Colon (tissue), 2 donors: ENCODE data around the gene PCOLCE2.
"Not testable (repeated sequence)": the region's sequence is repeated elsewhere in the genome, so short reads cannot be mapped to it uniquely, and the experiment has no call there.

Source experiments
- FAIRE-seq: peaks from 2 replicates; lab custom pipeline; 2012; peaks lifted over from hg19 to GRCh38; lab: Jason Lieb, UNC
- donor health status: control.
- donor health status: control.

PCOLCE2 gene

DNA sequence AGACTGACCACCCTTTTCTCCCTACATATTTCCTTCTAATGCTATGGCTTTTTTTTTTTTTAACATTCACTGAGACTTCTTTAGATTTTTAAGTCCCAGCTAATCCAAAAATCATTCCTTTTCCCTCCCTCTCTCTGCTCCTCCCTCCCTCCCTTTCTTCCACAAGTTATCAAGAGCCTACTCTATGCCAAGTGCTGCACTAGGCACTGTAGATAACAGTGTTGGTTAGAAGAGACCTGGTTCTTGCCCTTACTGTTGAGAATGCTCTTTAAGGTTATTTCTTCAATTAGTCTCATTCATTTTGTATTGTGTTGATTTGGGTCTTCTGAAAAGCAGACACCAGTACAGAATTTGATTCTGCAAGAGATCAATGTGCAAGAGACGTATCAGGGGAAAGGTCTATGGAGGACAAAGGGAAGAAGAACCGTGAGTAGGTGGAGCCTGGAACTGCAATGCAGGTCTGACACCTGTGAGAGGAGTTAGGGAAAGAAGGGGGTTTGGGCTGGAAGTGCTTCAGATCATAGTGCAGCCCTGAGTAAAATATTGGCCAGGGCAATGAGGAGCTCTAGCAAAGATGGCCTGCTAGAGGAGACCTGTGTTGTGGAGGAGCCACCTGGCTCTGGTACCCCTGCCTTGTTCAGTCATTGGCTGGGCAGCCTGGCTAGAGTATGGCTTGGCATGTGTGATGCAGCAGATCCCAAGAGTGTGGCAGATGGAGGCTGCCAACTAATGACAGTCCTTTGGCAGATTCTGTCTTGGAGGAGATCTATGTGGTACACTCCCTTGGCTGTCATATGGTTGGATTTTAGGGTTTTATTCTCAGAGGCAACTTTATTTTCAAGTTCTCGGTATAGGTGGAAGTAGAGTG, 9.7 kb upstream of the PCOLCE2 start:
- no peak for FAIRE-seq

DNA sequence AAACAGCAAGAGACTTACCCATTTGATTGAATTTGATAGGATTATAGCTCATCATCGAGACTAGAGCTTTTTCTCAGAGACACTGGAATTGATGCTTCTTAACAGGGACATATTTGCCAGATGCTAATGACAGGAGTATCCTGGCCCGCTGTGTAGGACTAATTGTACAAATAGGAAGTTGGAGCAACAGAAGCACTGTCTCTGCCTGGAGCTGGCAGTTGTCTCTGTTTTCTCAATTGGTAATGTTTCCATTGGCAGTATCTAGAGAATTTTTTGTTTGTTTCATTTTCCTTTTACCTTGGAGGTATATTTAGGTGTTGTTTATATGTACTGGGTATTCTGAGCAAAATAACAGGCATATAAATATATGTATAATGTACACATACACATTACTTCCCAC, 8.9 kb upstream of the PCOLCE2 start:
- no peak for FAIRE-seq

DNA sequence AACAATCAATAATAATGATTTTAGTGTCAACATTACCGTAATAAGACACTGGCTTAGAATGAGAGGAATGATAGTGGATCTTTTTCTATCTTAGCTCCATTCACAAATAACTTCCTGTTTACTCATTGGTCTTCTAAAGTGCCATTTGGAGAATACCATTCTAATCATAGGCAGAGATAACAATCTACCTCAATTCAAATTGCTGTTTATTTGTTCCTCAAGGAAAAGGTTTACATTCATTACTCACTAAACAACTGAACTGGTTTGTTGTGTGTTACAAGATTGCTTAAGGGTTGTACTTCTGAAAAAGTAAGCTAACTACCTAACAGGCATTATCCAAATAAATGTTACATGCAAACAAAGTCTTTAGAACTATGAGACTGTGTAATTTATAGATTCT, 8.1 kb upstream of the PCOLCE2 start:
- FAIRE-seq, result no peak

DNA sequence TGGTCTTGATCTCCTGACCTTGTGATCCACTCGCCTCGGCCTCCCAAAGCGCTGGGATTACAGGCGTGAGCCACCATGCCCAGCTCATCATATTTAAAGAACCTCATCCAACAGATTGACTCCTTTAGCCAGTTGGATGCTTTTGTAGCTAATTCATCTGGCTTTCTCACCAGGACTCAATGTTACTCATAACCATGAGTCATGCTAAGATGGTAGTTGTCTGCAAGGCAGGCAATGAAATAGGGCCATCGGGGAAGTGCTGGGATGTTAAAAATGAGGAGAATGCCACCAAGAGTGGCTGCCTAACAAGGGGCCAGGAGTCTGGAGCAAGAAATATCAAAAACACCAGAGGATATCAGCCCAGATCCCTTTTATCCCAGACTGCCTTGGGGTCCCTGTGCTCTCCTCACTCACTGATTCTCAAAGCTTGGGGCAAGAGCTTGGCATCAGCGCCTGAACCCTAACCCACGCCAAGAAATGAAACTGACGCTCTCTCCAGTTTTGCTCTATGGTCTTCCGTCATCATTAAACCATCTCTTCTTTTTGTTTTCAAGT, 7.4 kb upstream of the PCOLCE2 start:
- no peak for FAIRE-seq

DNA sequence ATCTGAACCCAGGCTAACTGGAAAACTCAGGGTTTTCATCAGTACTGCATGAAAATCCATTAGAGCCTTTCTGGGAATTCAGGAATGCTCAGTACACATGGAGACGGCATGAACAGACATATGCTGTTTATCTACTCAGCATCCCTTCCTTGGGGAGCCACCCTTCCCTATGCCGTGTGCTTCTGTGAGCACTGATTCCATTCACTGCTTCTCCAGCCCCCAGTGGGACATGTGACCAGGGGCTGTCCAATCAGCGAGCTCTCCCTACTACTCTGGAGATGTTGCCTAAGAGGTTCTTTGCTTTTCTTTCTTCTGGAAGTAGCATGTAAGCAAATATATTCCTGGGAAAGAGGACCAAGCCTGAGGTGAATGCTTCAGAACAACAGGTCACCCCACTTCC, 5.6 kb upstream of the PCOLCE2 start:
- no peak for FAIRE-seq

DNA sequence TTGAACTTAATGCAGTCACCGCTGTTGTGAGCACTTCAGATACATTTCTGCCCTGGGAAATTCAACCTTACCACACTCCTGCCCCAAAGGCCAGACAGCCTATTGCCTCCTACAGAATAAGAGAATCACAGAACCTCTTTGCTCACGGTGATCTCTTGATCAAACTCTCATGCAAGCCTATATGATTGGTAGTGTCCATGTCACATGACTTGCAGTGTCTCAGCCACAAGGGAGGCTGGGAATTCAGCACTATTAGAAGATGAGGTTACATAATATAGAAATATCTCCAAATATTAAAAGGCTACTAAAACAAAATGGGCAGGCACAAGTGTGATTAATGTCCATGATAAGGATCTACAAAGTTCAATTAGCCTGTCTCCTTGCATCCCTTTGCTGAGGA, 3.8 kb upstream of the PCOLCE2 start:
- no peak for FAIRE-seq

DNA sequence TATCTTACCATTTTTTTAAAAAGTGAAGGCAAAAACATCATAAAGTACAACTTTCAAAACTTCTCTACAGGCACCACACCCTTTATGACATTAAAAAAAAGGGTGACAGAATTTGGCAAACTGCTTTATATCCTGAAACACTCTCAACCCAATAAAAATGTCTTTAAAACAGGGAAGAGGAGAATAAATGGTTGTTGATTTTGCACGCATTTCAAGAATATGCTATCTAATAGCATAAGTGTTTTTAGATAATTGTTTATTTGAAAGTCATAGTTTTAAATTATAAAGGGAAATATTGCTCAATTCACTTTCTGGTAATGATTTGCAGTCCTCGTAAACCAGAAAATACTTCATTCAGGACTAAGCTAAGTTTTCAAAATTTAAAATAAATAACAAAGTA, 1.7 kb upstream of the PCOLCE2 start:
- FAIRE-seq, result no peak

DNA sequence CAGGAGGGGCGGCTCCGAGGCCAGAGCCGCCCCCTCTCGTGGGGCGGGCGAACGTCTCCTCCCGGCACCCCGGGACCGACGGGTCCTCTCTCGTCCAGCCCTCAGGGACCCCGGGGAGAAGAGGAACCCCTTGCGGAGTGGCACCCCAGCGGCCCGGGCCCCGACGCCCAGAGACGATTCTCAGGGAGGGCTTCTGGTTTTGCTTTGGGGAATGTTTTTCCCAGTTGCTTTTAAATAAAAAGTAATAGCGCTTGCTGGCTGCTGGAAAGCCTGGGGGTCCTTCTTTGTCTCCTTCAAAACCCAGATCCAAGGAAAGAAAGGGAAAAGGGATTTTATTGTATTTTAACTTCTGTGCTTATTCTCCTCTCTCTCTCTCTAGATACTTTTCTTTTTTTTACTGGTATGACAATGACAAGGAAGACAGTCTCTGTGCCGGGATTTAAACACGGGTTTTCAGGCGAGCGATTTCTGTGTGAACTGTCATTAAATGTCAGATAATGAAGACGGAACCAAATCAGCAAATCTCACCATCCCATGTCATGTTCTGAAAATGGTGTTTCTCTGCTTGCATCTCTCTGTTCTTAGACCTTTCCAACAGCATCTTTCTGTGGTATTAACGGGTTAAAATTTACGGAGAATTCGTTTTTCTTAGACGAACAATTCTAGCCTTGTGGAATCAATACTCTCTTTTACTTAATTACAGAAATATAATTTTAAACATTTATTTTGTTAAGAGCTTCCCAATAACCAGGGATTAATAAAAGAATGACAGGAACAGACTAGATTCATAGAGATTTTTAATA, 530 bp upstream of the PCOLCE2 start:
- no peak for FAIRE-seq

DNA sequence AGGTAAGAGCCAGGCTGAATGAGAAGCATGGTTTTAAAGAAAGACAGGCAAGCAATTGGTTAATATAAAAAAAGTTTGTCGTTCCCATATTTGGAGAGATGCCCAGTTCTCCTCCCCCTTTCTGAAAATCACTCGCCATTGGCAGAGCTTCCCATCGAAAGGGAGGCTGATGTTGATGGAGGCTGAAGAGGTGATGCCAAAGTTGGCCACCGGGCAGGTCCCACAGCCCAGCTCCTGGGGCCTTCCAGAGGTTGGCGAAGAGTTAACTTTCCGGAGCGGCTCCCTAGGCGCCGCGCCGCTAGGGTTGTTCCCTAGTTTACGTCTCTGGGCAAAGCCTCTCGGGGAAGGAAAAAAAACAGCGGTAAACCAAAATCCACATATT, 793 bp downstream of the PCOLCE2 start:
- no peak for FAIRE-seq

DNA sequence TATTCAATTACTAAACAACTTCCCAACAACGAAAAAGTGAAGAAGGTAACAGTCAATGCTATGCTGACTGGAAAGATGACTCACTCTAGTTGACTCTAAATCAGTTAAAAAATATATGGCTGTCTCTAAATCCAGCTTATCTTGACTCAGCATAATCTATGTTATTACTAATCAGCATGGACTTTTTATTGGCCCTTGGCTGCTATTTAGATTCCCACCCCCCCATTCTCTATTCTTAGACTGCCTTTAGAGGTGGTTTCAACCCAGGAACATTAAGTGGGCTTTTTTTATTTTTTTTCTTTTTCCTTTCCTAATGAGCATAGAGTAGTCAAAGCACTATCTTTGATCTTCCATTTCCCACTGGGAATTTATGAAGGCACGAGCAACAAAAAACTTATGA, 1.9 kb downstream of the PCOLCE2 start:
- no peak for FAIRE-seq

DNA sequence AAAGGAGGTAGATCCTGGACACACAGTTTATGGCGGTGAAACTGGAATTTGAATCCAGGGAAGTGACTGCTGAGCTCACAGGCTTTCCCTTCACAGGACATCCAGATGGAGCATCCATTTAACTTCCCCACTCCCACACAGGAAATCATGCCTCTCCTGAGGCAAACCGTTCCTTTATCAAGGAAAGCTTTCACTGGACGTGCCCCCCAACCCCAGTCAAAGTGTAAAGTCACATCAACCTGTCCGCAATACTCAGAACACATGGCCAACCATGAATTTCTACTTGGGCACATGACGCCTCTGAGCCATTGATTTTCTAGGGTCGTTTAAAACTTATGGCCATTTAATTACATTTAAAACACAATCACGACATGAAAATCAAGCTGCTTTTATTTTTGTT, 2.9 kb downstream of the PCOLCE2 start:
- no peak for FAIRE-seq

DNA sequence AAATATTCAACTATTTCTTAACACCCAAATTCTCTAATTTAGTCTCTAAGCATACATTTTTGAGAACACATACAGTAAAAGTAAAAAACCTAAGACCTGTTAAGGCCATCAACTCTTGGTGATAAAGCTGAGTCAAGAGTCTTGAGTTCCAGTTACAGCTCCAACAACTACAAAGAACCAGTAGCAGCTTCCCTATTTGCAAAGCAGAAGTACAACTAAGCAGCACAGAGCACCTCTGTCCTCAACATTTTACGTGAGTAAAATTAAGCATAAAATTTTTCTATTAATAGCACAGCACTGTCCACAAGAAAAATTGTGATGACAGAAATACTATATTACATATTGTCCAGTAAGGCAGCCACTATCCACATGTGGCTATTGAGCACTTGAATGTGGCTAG, 4.4 kb downstream of the PCOLCE2 start:
- no peak for FAIRE-seq

DNA sequence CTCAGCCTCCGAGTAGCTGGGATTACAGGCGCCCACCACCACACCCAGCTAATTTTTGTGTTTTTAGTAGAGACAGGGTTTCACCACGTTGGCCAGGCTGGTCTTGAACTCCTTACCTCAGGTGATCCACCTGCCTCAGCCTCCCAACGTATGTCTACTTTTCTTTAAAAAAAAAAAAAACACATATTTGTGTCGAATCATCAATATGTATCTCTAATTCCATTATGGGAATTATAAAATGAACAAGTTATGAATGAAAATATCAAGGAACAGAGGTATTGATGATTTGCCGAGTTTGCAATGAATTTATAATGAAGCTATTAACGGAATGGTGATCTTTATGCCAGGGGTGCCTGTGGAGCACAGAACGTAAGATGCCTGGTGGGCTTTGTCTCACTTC, 5.3 kb downstream of the PCOLCE2 start:
- not testable (repeated sequence) for FAIRE-seq

DNA sequence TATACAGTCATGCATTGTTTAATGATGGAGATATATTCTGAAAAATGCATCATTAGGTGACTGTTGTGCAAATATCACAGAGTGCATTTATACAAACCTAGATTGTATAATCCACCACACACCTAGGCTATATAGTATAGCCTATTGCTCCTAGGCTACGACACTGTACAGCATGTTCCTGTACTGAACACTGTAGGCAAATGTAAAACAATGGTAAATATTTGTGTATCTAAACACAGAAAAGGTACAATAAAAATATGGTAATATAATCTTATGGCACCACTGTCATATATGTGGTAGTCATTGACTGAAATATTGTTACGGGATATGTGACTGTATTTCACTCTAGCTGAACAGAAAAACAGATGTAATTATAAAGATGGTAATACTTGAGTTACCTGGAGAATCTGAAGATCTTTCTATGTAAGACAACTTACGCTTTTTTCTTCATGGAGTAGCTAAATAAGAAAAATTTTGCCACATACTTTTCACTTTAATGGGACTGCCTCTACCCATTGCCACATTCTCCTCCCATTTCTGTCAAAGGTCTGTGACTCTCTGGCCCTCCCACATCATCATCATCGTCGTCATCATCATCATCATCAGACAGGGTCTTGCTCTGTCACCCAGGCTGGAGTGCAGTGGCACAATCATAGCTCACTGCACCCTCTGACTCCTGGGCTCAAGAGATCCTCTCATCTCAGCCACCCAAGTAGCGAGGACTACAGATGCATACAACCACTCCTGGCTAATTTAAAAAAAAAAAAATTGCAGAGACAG, 7.2 kb downstream of the PCOLCE2 start:
- no peak for FAIRE-seq

DNA sequence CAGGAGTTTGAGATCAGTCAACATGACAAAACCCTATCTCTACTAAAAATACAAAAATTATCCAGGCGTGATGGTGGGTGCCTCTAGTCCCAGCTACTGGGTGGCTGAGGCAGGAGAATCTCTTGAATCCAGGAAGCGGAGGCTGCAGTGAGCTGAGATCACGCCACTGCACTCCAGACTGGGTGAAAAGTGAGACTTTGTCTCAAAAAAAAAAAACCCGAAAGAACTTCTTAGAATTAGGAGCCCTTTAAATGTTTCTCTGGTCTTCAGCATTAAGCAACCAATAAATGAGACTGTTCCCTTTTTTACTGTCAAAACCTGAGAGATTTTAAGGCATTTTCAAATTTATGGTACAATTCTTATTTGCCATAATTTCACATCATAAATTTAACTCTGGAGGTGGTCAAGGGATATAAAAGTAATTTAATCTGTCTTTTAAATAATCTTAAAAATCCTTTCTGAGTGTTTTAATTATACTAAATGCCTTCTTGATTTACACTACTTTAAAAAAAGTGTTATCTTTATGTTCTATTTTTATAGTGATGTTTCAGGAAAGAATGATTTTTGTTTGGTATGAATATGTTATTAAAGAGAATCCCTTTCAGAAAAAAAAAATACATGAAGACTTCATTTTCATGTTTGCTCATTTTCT, 10.1 kb downstream of the PCOLCE2 start:
- FAIRE-seq, result no peak

DNA sequence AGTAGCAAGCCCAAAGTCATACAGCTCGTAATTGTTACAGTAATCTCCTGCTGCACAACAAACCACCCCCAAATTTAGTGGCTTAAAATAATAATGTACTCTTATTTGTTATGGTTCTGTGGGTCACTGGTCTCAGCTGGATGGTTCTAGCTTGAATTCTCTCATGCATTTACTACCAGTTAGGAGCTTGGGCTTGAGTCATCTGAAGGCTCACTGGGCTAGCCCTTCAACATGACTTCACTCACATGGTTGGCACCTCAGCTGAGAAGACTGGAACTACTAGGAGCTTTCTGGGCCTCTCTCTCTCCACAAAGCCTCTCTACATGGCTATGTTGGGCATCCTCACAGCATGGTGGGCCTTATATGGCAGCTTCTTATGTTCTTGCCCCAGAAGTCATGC, 12.5 kb downstream of the PCOLCE2 start:
- FAIRE-seq, result no peak

DNA sequence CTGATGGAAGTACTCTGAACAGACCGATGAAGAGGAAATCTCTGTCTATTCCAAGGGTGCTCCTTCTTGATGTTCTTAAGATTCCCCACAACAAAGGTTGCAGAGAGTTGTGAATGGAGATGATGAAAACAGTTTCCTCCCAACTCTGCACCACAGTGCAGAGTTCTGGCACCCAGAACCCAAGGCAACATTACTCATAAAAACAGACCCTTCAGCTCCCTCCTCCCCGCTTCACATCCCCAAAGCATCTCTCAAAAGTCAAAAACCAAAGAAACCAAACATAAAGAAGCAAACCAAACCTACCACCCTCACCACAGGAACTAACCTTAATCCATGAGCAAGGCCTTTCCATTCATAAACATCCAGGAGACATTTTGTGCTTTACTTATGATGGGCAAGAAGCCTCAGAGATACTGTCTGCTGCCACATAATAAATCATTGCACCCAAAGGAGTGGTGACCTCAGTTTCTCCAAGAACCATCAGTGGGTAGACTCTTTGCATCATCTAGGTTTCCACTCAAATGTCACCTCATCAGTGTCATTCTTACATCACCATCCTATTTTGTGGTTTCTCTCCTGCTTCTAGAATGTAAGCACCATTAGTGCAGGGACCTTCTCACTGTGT, 13.2 kb downstream of the PCOLCE2 start:
- FAIRE-seq, result no peak

DNA sequence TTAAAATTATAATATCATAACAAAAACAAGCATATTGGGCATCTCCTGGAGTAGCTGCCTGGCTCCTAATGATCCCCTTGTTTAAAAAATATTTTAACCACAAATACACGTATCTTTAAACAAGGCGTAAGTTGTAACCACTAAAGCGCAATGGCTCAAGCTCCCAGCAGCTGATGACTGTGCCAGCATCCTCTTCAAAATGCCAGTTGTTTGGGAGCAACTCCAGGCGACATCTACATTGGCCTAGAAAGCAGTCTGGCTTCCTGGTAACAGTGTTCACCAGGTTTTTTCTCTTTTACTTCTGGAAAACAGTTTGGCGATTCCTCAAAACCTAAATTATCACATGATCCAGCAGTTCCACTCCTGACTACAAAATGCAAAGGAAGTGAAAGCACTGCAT, 13.8 kb downstream of the PCOLCE2 start:
- FAIRE-seq, result no peak

DNA sequence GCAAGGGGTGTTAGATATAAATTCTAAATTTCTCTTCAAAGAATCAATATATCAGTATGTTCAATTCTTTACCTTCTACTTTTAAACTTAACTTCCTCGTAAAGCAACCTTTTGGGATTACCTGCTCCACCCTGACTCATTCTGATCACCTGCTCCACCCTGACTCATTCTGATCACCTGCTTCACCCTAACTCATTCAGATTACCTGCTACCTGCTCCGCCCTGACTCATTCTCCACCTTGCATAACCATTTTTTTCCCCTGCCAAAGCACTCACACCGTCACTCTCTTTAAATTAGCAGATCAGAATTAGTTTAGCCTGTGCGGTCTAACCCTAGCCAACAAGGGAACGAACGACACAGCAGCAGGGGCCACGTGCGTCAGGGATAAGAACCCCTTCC, 20.5 kb downstream of the PCOLCE2 start:
- not testable (repeated sequence) for FAIRE-seq

DNA sequence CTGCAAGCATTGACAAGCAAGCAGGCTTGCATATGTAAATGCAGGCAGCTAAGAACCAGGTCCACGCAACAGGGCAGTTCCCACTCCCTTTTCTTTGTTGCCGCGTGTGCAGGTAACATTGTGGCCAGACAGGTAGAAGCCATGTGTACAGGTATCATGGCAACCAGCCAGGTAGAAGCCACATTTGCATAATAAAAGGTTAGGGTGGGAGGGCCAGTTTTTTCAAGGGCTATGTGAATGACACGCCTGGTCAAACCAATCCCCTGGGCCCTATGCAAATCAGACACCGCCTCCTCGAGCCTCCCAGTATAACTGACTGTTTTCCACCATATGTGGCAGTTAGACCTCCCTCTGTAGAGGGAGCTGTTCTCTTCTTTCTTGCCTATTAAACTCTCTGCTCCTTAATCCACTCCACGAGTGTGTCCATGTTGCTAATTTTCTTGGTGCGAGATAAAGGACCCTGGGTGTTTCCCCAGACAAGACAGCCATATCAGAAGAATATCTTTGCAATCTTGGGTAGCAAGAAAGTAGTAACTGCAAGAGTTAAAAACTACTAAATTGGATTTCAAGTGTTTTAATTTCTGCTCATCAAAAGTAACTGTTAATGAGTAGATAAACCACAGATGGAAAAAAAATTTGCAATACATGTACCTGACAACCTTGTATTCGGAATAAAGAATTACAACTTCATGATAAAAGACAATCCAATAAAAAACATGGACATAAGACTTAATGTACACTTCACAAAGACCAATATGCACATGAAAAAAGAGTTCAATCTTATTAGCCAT, 21.8 kb downstream of the PCOLCE2 start:
- no peak for FAIRE-seq
